HepG2 (cell line): ENCODE measurements around the gene ZFAND2A. TPM values are rescaled to one million over a fixed set of nuclear protein-coding genes. Genes with fewer than 3 reads are reported as not detected.

ENCODE experiments used
- BORCS8-MEF2B ChIP-seq: sonication (generic); formaldehyde crosslinking; IDR thresholded peaks from 2 replicates; pipeline ENCODE4 v1.8.0; 2022; ENCODE audit warnings: mild to moderate bottlenecking, missing genetic modification reagents
- ERF ChIP-seq: IDR thresholded peaks from 2 replicates; pipeline ENCODE4 v1.6.1; 2018; ENCODE audit warnings: missing biosample characterization, missing genetic modification reagents
- GABPB1 ChIP-seq: IDR thresholded peaks from 2 replicates; pipeline ENCODE4 v1.6.1; 2016; ENCODE audit warnings: mild to moderate bottlenecking, missing genetic modification reagents, moderate library complexity, missing compliant biosample characterization
- GATAD1 ChIP-seq: IDR thresholded peaks from 2 replicates; pipeline ENCODE4 v1.6.1; 2016; ENCODE audit warnings: missing genetic modification reagents, missing compliant biosample characterization
- MTF1 ChIP-seq: sonication (generic); formaldehyde crosslinking; IDR thresholded peaks from 2 replicates; pipeline ENCODE4 v1.5.0; 2020; ENCODE audit warnings: missing genetic modification reagents
- MYC ChIP-seq: sonication (generic); formaldehyde crosslinking; IDR thresholded peaks from 2 replicates; pipeline ENCODE4 v1.9.0; 2021; ENCODE audit warnings: missing genetic modification reagents, borderline replicate concordance
- MYNN ChIP-seq: sonication (generic); formaldehyde crosslinking; IDR thresholded peaks from 2 replicates; pipeline ENCODE4 v1.4.0; 2020; ENCODE audit warnings: mild to moderate bottlenecking, low read depth, missing genetic modification reagents
- REPIN1 ChIP-seq: sonication (generic); formaldehyde crosslinking; IDR thresholded peaks from 2 replicates; pipeline ENCODE4 v1.8.0; 2022; ENCODE audit warnings: missing genetic modification reagents, low read depth, mild to moderate bottlenecking, borderline replicate concordance
- SATB2 ChIP-seq: sonication (generic); formaldehyde crosslinking; IDR thresholded peaks from 2 replicates; pipeline ENCODE4 v1.5.0; 2020; ENCODE audit warnings: missing genetic modification reagents
- SIN3B ChIP-seq: fragments of 150-350 bp; IDR thresholded peaks from 2 replicates; pipeline ENCODE4 v1.6.1; 2014; ENCODE audit warnings: low read length
- TCF7L2 ChIP-seq: IDR thresholded peaks from 2 replicates; pipeline ENCODE4 v1.6.1; 2011; ENCODE audit warnings: mild to moderate bottlenecking, low read depth, low read length, moderate library complexity
- ZBTB21 ChIP-seq: sonication (generic); formaldehyde crosslinking; IDR thresholded peaks from 2 replicates; pipeline ENCODE4 v1.4.0; 2020; ENCODE audit warnings: missing genetic modification reagents
- ZFP90 ChIP-seq: sonication (generic); formaldehyde crosslinking; IDR thresholded peaks from 2 replicates; pipeline ENCODE4 v1.8.0; 2022; ENCODE audit warnings: missing genetic modification reagents, mild to moderate bottlenecking, inconsistent platforms, borderline replicate concordance
- ZFX ChIP-seq: sonication (generic); formaldehyde crosslinking; IDR thresholded peaks from 2 replicates; pipeline ENCODE4 v1.4.0; 2020; ENCODE audit warnings: mild to moderate bottlenecking, low read depth, missing genetic modification reagents, moderate library complexity
- ZNF292 ChIP-seq: sonication (generic); formaldehyde crosslinking; IDR thresholded peaks from 2 replicates; pipeline ENCODE4 v1.8.1; 2022; ENCODE audit warnings: mild to moderate bottlenecking, low read depth, missing genetic modification reagents, borderline replicate concordance
- ZNF788 ChIP-seq: sonication (generic); formaldehyde crosslinking; IDR thresholded peaks from 2 replicates; pipeline ENCODE4 v1.5.0; 2020; ENCODE audit warnings: mild to moderate bottlenecking, missing genetic modification reagents, borderline replicate concordance
- ZNF841 ChIP-seq: sonication (generic); formaldehyde crosslinking; IDR thresholded peaks from 2 replicates; pipeline ENCODE4 v1.8.1; 2023; ENCODE audit warnings: missing genetic modification reagents, borderline replicate concordance
- ZSCAN9 ChIP-seq: IDR thresholded peaks from 2 replicates; pipeline ENCODE4 v1.6.1; 2016; ENCODE audit warnings: borderline replicate concordance
- polyA plus RNA-seq, 8 experiments: library from polyadenylated mRNA; depleted of rRNA in 3 of 8; stranded (reverse) in 7 of 8; unstranded in 1 of 8; fragments of >200 nt; fragmentation: Illumina TruSeq in 4 of 8; extraction: Trizol in 4 of 8; gene quantifications; 2 replicates each; pipeline versions ENCODE4 v1.2.1 to v1.2.3, GENCODE V29; 2011 to 2016; ENCODE audit warnings: low read depth in 4 of 8, missing spikeins in 1 of 8, mixed read lengths in 1 of 8; ENCODE audit not compliant: insufficient read depth in 1 of 8
- total RNA-seq, 5 experiments: library from RNA; depleted of rRNA; stranded (reverse); fragments of >200 nt; fragmentation: Illumina TruSeq; extraction: Trizol; gene quantifications; 2 replicates each; pipeline ENCODE4 v1.2.3, GENCODE V29; 2016; ENCODE audit warnings: low read depth in 1 of 5
- TF ChIP-seq, protein P1 (sequence below): sonication (generic); formaldehyde crosslinking; IDR thresholded peaks from 2 replicates; pipeline ENCODE4 v1.4.0; 2020; ENCODE audit warnings: mild to moderate bottlenecking, low read depth, missing genetic modification reagents
- TF ChIP-seq, protein P2 (sequence below): sonication (generic); formaldehyde crosslinking; IDR thresholded peaks from 2 replicates; pipeline ENCODE4 v1.8.1; 2022; ENCODE audit warnings: low read depth, mild to moderate bottlenecking, missing genetic modification reagents
- TF ChIP-seq, protein P3 (sequence below): fragments of 450-650 bp; IDR thresholded peaks from 2 replicates; pipeline ENCODE4 v1.6.1; 2016
- TF ChIP-seq, protein P4 (sequence below): sonication (generic); formaldehyde crosslinking; IDR thresholded peaks from 2 replicates; pipeline ENCODE4 v1.8.1; 2023; ENCODE audit warnings: mild to moderate bottlenecking, inconsistent platforms, moderate library complexity, missing genetic modification reagents, borderline replicate concordance

Gene ZFAND2A
- total and polyA plus RNA-seq, 2 of the 13 experiments (the other 11 are each of a cell fraction or from before 2014, with no cell fraction given) = 140 to 153 TPM

DNA sequence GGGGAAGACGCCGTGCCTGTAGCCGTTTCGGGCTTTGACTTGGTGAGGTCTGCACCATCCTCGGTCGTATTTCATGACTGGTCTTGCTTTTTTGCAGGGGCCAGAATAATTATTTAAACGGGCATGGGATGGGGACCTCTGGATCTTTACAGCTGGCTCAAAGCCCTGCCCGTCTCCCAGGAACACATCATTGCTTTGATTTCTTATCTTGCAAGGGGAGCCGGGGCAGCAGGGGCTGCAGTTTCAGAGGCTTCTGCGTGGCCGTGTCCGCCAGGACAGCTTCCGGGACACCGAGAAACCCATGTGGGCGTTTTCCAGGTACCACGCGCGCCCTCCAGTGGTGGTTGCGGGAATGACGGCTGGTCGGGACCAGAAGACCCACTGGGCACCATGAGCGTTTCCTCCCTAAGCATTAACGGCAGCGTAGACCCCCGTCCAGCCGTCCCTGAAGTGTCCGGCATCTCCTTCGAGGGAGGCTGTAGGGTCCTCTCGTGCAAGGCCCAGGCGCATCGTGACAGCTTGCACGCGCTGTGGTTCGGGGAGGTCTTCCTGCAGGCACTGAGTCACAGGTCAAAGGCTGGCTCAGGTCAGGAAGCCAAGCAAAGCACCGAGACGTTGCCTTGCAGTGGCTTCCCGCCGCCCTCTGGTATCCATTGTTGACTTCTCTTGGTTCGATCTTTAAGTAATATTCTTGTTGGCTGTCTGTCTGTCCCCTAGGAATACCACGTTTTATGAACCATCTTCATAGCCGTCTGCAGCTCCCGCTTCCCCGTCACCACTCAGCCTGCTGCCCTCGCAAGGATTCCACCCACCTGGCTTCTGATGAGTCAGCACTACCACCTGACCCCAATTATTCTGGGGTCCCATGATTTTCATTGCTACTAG lies 16.2 kb upstream of the ZFAND2A start (continued):
- TF ChIP-seq, protein P1, sequence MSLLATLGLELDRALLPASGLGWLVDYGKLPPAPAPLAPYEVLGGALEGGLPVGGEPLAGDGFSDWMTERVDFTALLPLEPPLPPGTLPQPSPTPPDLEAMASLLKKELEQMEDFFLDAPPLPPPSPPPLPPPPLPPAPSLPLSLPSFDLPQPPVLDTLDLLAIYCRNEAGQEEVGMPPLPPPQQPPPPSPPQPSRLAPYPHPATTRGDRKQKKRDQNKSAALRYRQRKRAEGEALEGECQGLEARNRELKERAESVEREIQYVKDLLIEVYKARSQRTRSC (CRISPR knock-in tag) = no peak
- TF ChIP-seq ZFP90 = 0 out of 2 replicates have a peak, but pooled peaks have one; percentile 36
- TF ChIP-seq SIN3B = no peak
- TF ChIP-seq, protein P2, sequence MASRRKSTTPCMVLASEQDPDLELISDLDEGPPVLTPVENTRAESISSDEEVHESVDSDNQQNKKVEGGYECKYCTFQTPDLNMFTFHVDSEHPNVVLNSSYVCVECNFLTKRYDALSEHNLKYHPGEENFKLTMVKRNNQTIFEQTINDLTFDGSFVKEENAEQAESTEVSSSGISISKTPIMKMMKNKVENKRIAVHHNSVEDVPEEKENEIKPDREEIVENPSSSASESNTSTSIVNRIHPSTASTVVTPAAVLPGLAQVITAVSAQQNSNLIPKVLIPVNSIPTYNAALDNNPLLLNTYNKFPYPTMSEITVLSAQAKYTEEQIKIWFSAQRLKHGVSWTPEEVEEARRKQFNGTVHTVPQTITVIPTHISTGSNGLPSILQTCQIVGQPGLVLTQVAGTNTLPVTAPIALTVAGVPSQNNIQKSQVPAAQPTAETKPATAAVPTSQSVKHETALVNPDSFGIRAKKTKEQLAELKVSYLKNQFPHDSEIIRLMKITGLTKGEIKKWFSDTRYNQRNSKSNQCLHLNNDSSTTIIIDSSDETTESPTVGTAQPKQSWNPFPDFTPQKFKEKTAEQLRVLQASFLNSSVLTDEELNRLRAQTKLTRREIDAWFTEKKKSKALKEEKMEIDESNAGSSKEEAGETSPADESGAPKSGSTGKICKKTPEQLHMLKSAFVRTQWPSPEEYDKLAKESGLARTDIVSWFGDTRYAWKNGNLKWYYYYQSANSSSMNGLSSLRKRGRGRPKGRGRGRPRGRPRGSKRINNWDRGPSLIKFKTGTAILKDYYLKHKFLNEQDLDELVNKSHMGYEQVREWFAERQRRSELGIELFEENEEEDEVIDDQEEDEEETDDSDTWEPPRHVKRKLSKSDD (CRISPR knock-in tag) = 0 out of 2 replicates have a peak, but pooled peaks have one; percentile 21
- peak; percentile 72 for TF ChIP-seq GATAD1 (CRISPR knock-in tag)
- peak; percentile 75; the same call in 1 of the 2 replicates for TF ChIP-seq REPIN1 (CRISPR knock-in tag)
- peak; percentile 87 for TF ChIP-seq ZNF788 (CRISPR knock-in tag)
- TF ChIP-seq, protein P3, sequence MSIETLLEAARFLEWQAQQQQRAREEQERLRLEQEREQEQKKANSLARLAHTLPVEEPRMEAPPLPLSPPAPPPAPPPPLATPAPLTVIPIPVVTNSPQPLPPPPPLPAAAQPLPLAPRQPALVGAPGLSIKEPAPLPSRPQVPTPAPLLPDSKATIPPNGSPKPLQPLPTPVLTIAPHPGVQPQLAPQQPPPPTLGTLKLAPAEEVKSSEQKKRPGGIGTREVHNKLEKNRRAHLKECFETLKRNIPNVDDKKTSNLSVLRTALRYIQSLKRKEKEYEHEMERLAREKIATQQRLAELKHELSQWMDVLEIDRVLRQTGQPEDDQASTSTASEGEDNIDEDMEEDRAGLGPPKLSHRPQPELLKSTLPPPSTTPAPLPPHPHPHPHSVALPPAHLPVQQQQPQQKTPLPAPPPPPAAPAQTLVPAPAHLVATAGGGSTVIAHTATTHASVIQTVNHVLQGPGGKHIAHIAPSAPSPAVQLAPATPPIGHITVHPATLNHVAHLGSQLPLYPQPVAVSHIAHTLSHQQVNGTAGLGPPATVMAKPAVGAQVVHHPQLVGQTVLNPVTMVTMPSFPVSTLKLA = 0 out of 2 replicates have a peak, but pooled peaks have one; percentile 12
- TF ChIP-seq MYNN (CRISPR knock-in tag) = no peak
- 0 out of 2 replicates have a peak, but pooled peaks have one; percentile 15 for TF ChIP-seq ZSCAN9 (CRISPR knock-in tag)
- peak; percentile 93 for TF ChIP-seq MYC (CRISPR knock-in tag)
- TF ChIP-seq, protein P4, sequence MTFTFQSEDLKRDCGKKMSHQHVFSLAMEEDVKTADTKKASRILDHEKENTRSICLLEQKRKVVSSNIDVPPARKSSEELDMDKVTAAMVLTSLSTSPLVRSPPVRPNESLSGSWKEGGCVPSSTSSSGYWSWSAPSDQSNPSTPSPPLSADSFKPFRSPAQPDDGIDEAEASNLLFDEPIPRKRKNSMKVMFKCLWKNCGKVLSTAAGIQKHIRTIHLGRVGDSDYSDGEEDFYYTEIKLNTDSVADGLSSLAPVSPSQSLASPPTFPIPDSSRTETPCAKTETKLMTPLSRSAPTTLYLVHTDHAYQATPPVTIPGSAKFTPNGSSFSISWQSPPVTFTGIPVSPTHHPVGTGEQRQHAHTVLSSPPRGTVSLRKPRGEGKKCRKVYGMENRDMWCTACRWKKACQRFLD (CRISPR knock-in tag) = no peak
- TF ChIP-seq ZNF292 (CRISPR knock-in tag) = peak; percentile 80
- peak; percentile 87 for TF ChIP-seq GABPB1 (CRISPR knock-in tag)
- TF ChIP-seq TCF7L2 = no peak
- no peak for TF ChIP-seq MTF1 (CRISPR knock-in tag)
- no peak for TF ChIP-seq SATB2 (CRISPR knock-in tag)
- no peak; the same call in 1 of the 2 replicates for TF ChIP-seq ERF (CRISPR knock-in tag)
- peak; percentile 58 for TF ChIP-seq ZFX (CRISPR knock-in tag)
- TF ChIP-seq BORCS8-MEF2B = peak; percentile 33; the same call in 1 of the 2 replicates
- TF ChIP-seq ZNF841 (CRISPR knock-in tag) = no peak; the same call in 1 of the 2 replicates
- no peak for TF ChIP-seq ZBTB21 (CRISPR knock-in tag)
